HG03103 (cell line): ENCODE results near the gene ZCWPW1.
"Not testable (repeated sequence)": the region's sequence is repeated elsewhere in the genome, so short reads cannot be mapped to it uniquely, and the experiment has no call there.

ENCODE experiments used
- ATAC-seq: cut with Tn5 transposase; IDR thresholded peaks from one replicate; pipeline ENCODE4 v1.9.1; 2021; ENCODE audit warnings: low read depth; ENCODE audit not compliant: unreplicated experiment

ZCWPW1 gene

DNA sequence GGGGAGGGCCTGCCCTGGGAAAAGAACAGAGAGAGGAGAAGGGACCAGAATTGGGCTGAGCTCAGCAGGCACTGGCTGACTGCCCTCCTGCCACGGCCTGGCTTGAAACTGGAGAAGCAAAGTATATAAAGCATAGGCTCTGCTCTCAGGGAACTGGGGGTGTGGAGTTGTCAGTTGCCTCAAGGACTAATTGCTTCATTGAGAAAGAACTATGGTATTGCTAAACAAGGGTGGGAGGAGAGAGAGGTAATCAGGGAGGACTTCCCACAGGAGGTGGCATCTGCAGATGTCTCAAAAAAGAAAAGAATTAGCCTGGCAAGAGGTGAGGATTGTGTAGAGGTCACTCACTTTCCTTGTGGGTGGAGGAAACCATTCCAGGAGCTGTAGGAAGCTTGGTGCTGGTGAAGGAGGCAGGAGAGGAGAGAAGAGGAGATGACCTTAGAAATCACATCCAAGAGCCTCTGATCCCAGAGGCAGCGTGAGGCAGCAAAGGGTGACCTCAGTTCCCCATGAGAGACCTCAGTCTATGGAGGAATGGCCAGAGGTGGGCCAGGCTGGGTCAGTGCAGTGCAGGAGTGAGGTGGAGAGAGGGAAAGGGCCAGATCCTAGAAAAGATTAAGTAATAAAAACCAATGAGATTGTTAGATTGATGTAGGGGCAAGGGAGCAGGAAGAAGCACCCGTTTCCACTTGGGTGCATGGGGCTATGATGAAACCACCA, 68.2 kb downstream of the ZCWPW1 start:
- ATAC-seq: no peak

DNA sequence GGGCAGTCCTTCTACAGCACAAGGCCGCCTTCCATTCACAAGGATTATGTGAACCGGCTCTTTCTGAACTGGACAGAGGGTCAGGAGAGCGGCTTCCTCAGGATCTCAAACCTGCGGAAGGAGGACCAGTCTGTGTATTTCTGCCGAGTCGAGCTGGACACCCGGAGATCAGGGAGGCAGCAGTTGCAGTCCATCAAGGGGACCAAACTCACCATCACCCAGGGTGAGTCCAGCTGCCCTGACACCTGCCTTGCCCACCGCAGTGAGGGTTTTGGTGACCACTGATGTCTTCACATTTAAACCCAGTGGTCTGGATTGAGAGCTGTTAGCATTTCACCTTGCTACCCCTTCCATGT, 69.7 kb downstream of the ZCWPW1 start:
- ATAC-seq: no peak

DNA sequence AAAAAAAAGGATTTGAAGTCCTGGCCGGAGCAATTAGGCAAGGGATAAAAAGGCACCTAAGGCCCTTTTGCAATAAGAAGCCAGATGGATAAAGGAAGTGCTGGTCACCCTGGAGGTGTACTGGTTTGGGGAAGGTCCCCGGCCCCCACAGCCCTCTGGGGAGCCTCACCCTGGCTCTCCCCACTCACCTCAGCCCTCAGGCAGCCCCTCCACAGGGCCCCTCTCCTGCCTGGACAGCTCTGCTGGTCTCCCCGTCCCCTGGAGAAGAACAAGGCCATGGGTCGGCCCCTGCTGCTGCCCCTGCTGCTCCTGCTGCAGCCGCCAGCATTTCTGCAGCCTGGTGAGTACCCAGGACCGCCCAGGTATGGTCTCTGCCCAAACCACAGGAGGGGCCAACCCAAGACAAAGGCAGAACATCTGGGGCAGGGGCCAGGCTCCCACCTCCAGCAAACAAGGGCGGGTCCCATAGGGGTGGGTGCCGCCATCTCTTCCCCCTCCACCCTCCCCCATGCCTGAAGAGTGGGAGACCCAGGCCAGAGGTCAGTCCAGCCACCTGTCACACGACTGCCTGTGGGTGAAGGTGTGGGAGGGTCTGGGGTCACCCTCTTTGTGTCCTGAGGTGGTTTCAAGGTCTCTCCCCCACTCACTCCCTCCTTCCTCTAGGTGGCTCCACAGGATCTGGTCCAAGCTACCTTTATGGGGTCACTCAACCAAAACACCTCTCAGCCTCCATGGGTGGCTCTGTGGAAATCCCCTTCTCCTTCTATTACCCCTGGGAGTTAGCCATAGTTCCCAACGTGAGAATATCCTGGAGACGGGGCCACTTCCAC, 70.3 kb downstream of the ZCWPW1 start, which contains the start of gene PILRB:
Gene PILRB (plus strand): TSS at position 91 of the 830 bp plus-strand sequence. CDS start 186 bp downstream, at position 277.
- ATAC-seq: no peak

DNA sequence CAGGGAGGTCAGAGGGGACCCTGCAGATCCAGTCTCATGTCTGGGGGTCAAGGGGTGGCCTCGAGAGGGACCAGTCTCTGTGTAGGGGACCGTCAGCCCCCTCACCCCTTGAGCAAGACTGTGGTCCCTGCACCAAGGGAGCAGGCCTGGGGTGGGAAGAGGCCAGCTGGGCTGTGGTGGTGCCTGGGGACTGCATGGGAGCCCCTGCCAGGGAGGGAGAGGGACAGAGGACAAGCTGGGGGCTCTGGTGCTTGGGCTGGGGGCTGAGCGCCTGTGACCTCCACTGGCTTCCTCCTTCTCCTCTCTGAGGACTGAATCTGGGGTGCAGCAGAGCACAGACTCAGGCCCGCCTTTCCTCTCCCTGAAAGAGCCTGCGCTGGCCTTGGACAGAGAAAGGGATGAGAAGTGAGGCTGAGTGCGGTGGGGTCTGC, 71.4 kb downstream of the ZCWPW1 start:
- no peak for ATAC-seq

DNA sequence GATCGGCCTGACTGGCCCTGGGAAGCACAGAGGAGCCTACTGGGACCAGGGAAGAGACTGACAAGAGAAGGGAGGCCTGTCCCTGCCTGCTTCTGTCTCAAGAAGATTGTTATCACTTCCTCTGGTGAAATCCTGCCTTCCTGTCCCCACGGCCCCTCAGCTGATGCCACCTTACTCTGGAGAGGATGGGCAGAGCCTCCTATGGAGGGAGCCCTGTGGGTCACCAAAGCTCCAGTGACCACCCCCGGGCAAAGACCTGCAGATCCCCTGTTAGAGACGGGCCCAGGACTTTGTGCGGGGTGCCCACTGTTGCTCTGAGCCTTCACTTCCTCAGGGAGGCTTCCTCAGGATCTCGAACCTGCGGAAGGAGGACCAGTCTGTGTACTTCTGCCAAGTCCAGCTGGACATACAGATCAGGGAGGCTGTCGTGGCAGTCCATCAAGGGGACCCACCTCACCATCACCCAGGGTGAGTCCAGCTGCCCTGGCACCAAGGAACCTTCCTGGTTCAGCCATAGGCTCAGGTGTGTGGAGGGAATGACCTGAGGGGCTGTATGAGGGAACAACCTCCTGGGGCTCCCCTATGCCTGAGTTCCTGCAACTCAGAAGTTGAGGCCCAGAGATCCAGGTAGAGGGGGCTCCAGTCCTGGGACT, 72.0 kb downstream of the ZCWPW1 start:
- no peak for ATAC-seq

DNA sequence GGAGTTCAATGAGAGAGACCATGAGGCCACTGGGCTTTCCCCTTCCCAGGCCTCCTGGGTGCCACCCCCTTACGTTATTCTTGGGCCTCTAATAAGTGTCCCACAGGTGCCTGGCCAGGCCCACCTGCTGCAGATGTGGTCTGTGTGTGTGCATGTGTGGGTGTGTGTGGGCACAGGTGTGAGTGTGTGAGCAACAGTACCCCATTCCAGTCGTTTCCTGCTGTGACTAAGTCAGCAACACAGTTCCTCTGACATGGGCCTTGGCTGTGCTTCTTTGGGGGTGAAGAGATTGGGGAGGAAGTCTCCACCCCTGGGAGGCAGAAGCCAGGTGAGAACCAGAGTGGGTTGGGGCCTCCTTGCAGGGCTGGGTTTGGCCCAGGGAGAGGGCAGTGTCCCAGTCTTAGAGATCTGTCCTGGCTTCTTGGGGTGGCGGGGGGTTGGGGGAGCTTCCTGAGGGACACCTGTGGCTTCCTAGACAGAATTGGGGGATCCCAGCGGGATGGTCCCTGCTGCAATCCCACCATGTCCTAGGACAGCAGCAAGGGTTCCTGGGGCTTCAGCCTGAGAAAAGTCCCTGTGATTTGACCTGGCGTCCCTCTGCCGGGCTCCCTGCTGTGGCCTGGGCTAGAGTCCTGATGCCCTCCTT, 74.7 kb downstream of the ZCWPW1 start:
- ATAC-seq: no peak

DNA sequence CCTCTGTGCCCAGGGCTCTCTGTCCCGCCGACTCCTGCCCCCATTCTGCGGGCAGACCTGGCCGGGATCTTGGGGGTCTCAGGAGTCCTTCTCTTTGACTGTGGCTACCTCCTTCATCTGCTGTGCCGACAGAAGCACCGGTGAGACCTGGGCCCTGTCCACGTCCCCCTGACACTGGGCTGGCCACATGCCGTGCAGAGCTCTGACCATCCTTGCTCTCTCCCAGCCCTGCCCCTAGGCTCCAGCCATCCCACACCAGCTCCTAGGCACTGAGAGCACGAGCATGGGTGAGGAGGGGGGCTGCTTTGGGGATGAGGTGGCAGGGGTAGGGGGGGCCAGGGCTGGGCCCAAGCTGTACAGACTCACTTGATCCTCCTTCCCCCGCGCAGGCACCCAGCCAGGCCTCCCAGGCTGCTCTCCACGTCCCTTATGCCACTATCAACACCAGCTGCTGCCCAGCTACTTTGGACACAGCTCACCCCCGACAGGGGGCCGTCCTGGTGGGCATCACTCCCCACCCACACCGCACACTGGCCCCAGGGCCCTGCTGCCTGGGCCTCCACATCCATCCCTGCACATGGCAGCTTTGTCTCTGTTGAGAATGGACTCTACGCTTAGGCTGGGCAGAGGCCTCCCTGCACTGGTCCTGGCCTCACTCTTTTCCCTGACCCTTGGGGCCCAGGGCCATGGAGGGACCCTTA, 75.4 kb downstream of the ZCWPW1 start:
- ATAC-seq: no peak

DNA sequence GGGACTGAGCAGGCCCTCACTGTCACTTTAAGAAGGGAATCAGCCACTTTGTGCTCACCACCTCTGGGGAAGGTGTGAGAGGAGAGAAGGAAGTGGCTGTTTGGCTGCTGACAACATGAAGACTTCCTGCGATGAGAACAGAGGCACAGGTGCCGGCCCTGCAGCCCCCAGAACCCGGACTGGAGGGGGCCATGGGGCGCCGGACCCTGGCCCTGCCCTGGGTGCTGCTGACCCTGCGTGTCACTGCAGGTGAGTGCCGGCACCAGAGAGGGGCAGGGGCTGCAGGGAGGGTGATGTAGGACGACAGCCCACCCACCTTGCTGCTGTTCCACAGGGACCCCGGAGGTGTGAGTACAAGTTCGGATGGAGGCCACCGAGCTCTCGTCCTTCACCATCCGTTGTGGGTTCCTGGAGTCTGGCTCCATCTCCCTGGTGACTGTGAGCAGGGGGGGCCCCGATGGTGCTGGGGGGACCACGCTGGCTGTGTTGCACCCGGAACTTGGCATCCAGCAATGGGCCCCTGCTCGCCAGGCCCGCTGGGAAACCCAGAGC, 76.2 kb downstream of the ZCWPW1 start:
- not testable (repeated sequence) for ATAC-seq

DNA sequence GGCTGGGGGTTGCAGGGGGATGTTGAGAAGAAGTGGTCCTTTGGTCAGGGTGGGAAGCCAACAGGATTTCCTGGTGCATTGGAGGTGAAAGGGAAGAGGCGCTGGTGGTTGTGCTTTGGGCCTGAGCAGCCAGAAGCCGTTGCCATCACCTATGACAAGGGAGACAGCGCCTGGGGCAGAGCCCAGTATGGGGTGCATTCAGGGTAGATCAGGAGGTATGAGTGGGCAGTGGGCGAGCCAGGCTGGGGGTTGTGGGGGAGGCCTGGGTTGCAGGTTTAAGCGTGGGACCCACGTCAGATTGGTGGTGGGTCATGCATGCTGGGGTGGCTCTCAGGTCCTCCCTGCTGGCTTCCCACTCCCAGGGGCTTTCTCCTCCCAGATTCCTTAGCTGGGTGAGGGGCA, 76.8 kb downstream of the ZCWPW1 start:
- ATAC-seq: no peak
